HS-5 (cell line): ENCODE results near the gene CCDC77.

ENCODE experiments used
- DNase-seq: peaks from one replicate; pipeline ENCODE4 v3.0.0-alpha.2; 2012; ENCODE audit warnings: low read depth

CCDC77 gene

GRCh38 chr12:452667-453210 is 51.3 kb downstream of the CCDC77 start:
- no peak for DNase-seq

GRCh38 chr12:454833-455232 is 53.4 kb downstream of the CCDC77 start:
- DNase-seq: no peak

GRCh38 chr12:455821-456220 is 54.4 kb downstream of the CCDC77 start:
- no peak for DNase-seq

GRCh38 chr12:457676-458075 is 56.2 kb downstream of the CCDC77 start:
- no peak for DNase-seq

GRCh38 chr12:459050-459429 is 57.6 kb downstream of the CCDC77 start:
- no peak for DNase-seq

- DNase-seq: no peak
These were observed 58.2 kb downstream of the CCDC77 start, which contains the start of gene B4GALNT3 for GRCh38 chr12:459430-460258. Gene B4GALNT3 (plus strand): TSS chr12:459939. CDS start chr12:460377, 438 bp downstream.

GRCh38 chr12:460261-461230 is 59.1 kb downstream of the CCDC77 start:
- no peak for DNase-seq

- no peak for DNase-seq
These were observed 60.0 kb downstream of the CCDC77 start for GRCh38 chr12:461425-461824.

GRCh38 chr12:462936-463705 is 61.7 kb downstream of the CCDC77 start:
- no peak for DNase-seq

GRCh38 chr12:464484-465267 is 63.2 kb downstream of the CCDC77 start:
- no peak for DNase-seq

GRCh38 chr12:466039-466438 is 64.6 kb downstream of the CCDC77 start:
- no peak for DNase-seq

GRCh38 chr12:466762-467161 is 65.3 kb downstream of the CCDC77 start:
- DNase-seq: no peak

- DNase-seq: no peak
These were observed 66.1 kb downstream of the CCDC77 start for GRCh38 chr12:467591-467990.

GRCh38 chr12:468671-469389 is 67.4 kb downstream of the CCDC77 start:
- DNase-seq: no peak

GRCh38 chr12:470133-470532 is 68.7 kb downstream of the CCDC77 start:
- DNase-seq: no peak

GRCh38 chr12:473198-473597 is 71.8 kb downstream of the CCDC77 start:
- no peak for DNase-seq

- no peak for DNase-seq
These were observed 72.6 kb downstream of the CCDC77 start for GRCh38 chr12:473863-474577.

- DNase-seq: no peak
These were observed 73.8 kb downstream of the CCDC77 start for GRCh38 chr12:475286-475685.

GRCh38 chr12:479161-479560 is 77.7 kb downstream of the CCDC77 start:
- no peak for DNase-seq
